Measurements from ENCODE around the gene OLFM4. TPM values are rescaled to one million over a fixed set of nuclear protein-coding genes. Genes with fewer than 3 reads are reported as not detected.

Gene OLFM4
- polyA plus RNA-seq, 2 of the 4 experiments (the other 2 are of a cell fraction) = not detected

GRCh38 chr13:53068585-53069520 is 40.2 kb downstream of the OLFM4 start:
- Histone ChIP-seq H3K27ac (no peak overlapping the region), H3K9me3 (no peaks in the 10 kb centered on the region), H3K4me1 (no peaks in the 10 kb centered on the region), H3K4me2 (no peak overlapping the region), H3K4me3 (no peak overlapping the region)
- 9% methylated on average over 8 of the region's 8 CpGs for WGBS (ENCODE audit: missing lambda C conversion rate)
- FAIRE-seq = no peak
- no peak for TF ChIP-seq NPAS2 (CRISPR knock-in tag; IDR thresholded peaks at IDR 0.05; ENCODE audit: borderline replicate concordance)
- no peak for DNase-seq (ENCODE audit: low read depth in 1 of 2, low spot score in 1 of 2)
- CTCF ChIA-PET = no interaction called here
- POLR2A ChIA-PET = no interaction called here
- ATAC-seq = no peak

GRCh38 chr13:53069800-53070199 is 41.2 kb downstream of the OLFM4 start:
- CTCF ChIA-PET = no interaction called here
- ATAC-seq (no peak), FAIRE-seq (no peak)

GRCh38 chr13:53073711-53074110 is 45.1 kb downstream of the OLFM4 start:
- no peak overlapping the region for H3K27ac ChIP-seq
- WGBS (ENCODE audit: missing lambda C conversion rate) = 0% methylated on average over 1 of the region's 1 CpG
- ChIA-PET POLR2A (no interaction called here), CTCF (interaction anchor here (1.2 kb wide), 1 partner anchor 12 kb away, joined by 3 read pairs; no protein-coding TSS in a partner anchor)
- FAIRE-seq (no peak), DNase-seq (ENCODE audit: low read depth in 1 of 2, low spot score in 1 of 2) (no peak), ATAC-seq (no peak)
- H3K9me3 ChIP-seq = no peaks in the 10 kb centered on the region
- no peaks in the 10 kb centered on the region for H3K4me1 ChIP-seq
- no peak overlapping the region for H3K4me3 ChIP-seq
- no peak overlapping the region for H3K4me2 ChIP-seq
- no peak for TF ChIP-seq PBX3 (IDR thresholded peaks at IDR 0.05)
- TF ChIP-seq TP53 (CRISPR knock-in tag; IDR thresholded peaks at IDR 0.05) = no peak
- no peak for TF ChIP-seq JUNB (IDR thresholded peaks at IDR 0.05)
- no peak for TF ChIP-seq NPAS2 (CRISPR knock-in tag; IDR thresholded peaks at IDR 0.05; ENCODE audit: borderline replicate concordance)
- TF ChIP-seq SREBF2 (IDR thresholded peaks at IDR 0.05) = no peak
- TF ChIP-seq ZC3H11A (IDR thresholded peaks at IDR 0.05) = no peak
- TF ChIP-seq RFX5 (IDR thresholded peaks at IDR 0.05) = no peak
- TF ChIP-seq CBX2 (IDR thresholded peaks at IDR 0.05; ENCODE audit: borderline replicate concordance, low read depth) = no peak
- TF ChIP-seq KDM5A (IDR thresholded peaks at IDR 0.05) = no peak
- TF ChIP-seq GATA3 (IDR thresholded peaks at IDR 0.05; ENCODE audit: borderline replicate concordance) = no peak
- TF ChIP-seq E2F6 (IDR thresholded peaks at IDR 0.05; ENCODE audit: borderline replicate concordance, low read depth) = no peak
- no peak for TF ChIP-seq HEYL (CRISPR knock-in tag; IDR thresholded peaks at IDR 0.05)
- no peak for TF ChIP-seq EHMT2 (IDR thresholded peaks at IDR 0.05; ENCODE audit: low read depth)
- no peak for TF ChIP-seq RNF2 (IDR thresholded peaks at IDR 0.05; ENCODE audit: borderline replicate concordance, low read depth)

More at GRCh38 chr13:53069800-53070199, 41.2 kb downstream of the OLFM4 start:
- Histone ChIP-seq H3K9me3 (no peaks in the 10 kb centered on the region), H3K27ac (no peak overlapping the region), H3K4me3 (no peak overlapping the region), H3K4me1 (no peaks in the 10 kb centered on the region), H3K4me2 (no peak overlapping the region)
- 4% methylated on average over 4 of the region's 4 CpGs for WGBS (ENCODE audit: missing lambda C conversion rate)
- POLR2A ChIA-PET = no interaction called here
- no peak for DNase-seq (ENCODE audit: low read depth in 1 of 2, low spot score in 1 of 2)
- no peak for TF ChIP-seq USF2 (IDR thresholded peaks at IDR 0.05)
- no peak for TF ChIP-seq E2F6 (IDR thresholded peaks at IDR 0.05; ENCODE audit: borderline replicate concordance, low read depth)
- TF ChIP-seq NPAS2 (CRISPR knock-in tag; IDR thresholded peaks at IDR 0.05; ENCODE audit: borderline replicate concordance) = no peak
- no peak for TF ChIP-seq NFE2L2 (conservative IDR thresholded peaks at IDR 0.05; ENCODE audit: low read length)
- no peak for TF ChIP-seq ELK1 (IDR thresholded peaks at IDR 0.05; ENCODE audit: low read depth, low read length)
- TF ChIP-seq ESRRA (IDR thresholded peaks at IDR 0.05; ENCODE audit: borderline replicate concordance, low read length) = no peak
- no peak for TF ChIP-seq KDM1A (IDR thresholded peaks at IDR 0.05; ENCODE audit: low read depth)
- no peak for TF ChIP-seq CEBPB (IDR thresholded peaks at IDR 0.05)
